ENCODE measurements around the gene SLC18A2.

The SLC18A2 gene

DNA sequence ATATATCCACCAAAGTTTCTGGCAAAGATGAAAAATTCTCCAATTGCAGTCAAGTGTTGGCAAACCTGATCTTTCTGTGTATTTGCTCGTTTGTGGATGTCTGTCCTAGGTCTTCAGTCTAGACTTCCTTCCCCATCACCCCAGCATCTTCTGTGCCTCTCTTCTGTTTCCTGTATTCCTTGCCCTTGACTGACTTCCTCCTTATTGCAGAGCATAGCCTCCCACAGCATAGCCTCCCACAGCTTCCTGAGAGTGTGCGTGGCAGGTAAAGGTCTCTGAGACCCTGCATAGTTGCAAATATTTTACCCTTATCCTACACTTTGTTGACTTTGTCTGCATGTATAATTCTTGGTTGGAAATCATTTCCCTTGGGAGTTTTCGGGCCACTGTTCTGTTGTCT, 18.4 kb downstream of the SLC18A2 start:
- H3K27me3 ChIP-seq (ENCODE audit: control insufficient read depth, insufficient read depth, low read length) = no peaks in the 10 kb centered on the region
- H3K9me3 ChIP-seq (ENCODE audit: control insufficient read depth, low read length) = no peaks in the 10 kb centered on the region
- no peak overlapping the region for H3K4me2 ChIP-seq (ENCODE audit: low read length)
- H3K27ac ChIP-seq = no peak overlapping the region
- TF ChIP-seq, protein P1, sequence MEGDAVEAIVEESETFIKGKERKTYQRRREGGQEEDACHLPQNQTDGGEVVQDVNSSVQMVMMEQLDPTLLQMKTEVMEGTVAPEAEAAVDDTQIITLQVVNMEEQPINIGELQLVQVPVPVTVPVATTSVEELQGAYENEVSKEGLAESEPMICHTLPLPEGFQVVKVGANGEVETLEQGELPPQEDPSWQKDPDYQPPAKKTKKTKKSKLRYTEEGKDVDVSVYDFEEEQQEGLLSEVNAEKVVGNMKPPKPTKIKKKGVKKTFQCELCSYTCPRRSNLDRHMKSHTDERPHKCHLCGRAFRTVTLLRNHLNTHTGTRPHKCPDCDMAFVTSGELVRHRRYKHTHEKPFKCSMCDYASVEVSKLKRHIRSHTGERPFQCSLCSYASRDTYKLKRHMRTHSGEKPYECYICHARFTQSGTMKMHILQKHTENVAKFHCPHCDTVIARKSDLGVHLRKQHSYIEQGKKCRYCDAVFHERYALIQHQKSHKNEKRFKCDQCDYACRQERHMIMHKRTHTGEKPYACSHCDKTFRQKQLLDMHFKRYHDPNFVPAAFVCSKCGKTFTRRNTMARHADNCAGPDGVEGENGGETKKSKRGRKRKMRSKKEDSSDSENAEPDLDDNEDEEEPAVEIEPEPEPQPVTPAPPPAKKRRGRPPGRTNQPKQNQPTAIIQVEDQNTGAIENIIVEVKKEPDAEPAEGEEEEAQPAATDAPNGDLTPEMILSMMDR (IDR thresholded peaks at IDR 0.05) = no peak
- H3K36me3 ChIP-seq (ENCODE audit: control insufficient read depth, insufficient read depth, low read length) = no peaks in the 10 kb centered on the region
- H3K79me2 ChIP-seq = no peaks in the 10 kb centered on the region
- H2AFZ ChIP-seq = no peak overlapping the region
- no peak overlapping the region for H3K4me3 ChIP-seq (ENCODE audit: low read depth, low read length)
- H3K9ac ChIP-seq = no peak overlapping the region
- no peaks in the 10 kb centered on the region for H3K4me1 ChIP-seq

DNA sequence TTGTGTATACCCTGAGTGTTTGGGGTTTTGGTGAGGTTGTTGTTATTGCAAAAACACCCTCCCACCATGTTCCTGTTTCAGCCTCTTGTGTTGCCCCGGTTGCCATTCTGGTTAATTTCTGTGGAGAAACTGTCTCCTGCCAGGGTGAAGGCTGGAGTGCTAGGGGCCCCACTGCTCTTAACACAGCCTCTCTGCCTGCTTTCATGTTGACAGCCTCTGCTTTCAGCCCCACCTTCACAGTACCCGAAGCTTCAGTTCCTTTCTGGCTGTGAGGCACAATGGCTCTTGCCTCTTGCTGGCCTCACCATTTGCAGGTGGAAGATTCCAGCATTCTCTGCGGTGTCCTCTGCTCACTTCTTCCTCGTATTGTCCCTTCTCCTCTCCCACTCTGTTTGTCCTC, 19.2 kb downstream of the SLC18A2 start:
- no peak overlapping the region for H3K4me3 ChIP-seq (ENCODE audit: low read depth, low read length)
- H3K27ac ChIP-seq = no peak overlapping the region
- no peaks in the 10 kb centered on the region for H3K36me3 ChIP-seq (ENCODE audit: control insufficient read depth, insufficient read depth, low read length)
- no peak overlapping the region for H2AFZ ChIP-seq
- H3K9ac ChIP-seq = no peak overlapping the region
- H3K9me3 ChIP-seq (ENCODE audit: control insufficient read depth, low read length) = no peaks in the 10 kb centered on the region
- no peaks in the 10 kb centered on the region for H3K79me2 ChIP-seq
- H3K27me3 ChIP-seq (ENCODE audit: control insufficient read depth, insufficient read depth, low read length) = no peaks in the 10 kb centered on the region
- no peak overlapping the region for H3K4me2 ChIP-seq (ENCODE audit: low read length)
- TF ChIP-seq, protein P1 (IDR thresholded peaks at IDR 0.05) = no peak
- no peaks in the 10 kb centered on the region for H3K4me1 ChIP-seq

DNA sequence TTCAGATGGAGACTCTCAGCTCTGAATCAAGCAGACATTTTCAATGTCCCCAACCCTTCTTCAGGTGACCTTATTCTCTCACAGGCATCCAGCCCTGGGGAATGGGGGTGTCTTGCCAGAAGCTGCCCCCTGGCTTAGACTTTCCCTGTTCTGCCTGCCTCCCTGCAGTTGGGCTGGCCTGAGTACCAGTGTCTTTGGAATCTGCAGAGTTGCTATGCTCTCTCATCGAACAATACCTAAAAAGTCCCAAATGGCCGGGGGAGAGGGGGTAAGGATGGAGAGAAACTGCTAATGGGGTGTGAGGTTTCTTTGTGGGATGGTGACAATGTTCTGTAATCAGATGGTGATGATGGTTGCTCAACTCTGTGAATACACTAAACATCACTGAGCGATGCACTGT, 20.6 kb downstream of the SLC18A2 start:
- Histone ChIP-seq H3K9me3 (ENCODE audit: control insufficient read depth, low read length) (no peaks in the 10 kb centered on the region), H3K4me3 (ENCODE audit: low read depth, low read length) (no peak overlapping the region), H3K9ac (no peak overlapping the region), H3K4me2 (ENCODE audit: low read length) (no peak overlapping the region), H2AFZ (no peak overlapping the region), H3K79me2 (no peaks in the 10 kb centered on the region), H3K27me3 (ENCODE audit: control insufficient read depth, insufficient read depth, low read length) (no peaks in the 10 kb centered on the region), H3K36me3 (ENCODE audit: control insufficient read depth, insufficient read depth, low read length) (no peaks in the 10 kb centered on the region), H3K27ac (no peak overlapping the region), H3K4me1 (no peaks in the 10 kb centered on the region)
- TF ChIP-seq, protein P1 (IDR thresholded peaks at IDR 0.05) = no peak

DNA sequence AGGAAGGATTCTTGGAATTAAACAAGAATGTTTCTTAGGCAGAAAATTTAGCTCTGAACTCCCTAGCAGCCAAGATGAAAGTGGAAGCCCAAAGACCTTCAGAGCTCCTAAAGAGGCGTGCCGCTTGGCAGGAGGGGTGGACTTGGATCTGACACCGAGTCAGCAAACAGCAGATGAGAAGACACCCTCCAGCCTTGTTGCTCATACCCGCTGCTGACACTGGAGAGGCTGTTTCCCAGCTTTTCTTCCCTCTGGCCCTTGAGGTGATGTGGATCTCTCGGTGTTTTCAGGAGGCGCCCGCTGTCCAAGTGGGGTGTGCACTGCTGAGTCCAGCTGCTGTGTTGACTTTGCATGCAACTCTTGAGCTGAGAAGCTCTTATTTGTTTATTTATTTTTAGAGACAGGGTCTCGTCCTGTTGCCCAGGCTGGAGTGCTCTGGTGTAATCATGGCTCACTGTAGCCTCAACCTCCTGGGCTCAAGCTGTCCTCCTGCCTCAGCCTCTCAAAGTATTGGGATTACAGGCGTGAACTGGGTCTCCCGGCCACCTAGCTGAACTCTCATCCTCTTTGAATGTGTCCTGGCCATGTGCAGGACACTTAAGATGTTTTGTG, 21.5 kb downstream of the SLC18A2 start:
- no peaks in the 10 kb centered on the region for H3K36me3 ChIP-seq (ENCODE audit: control insufficient read depth, insufficient read depth, low read length)
- no peak overlapping the region for H3K4me2 ChIP-seq (ENCODE audit: low read length)
- no peaks in the 10 kb centered on the region for H3K4me1 ChIP-seq
- H3K4me3 ChIP-seq (ENCODE audit: low read depth, low read length) = no peak overlapping the region
- no peak overlapping the region for H2AFZ ChIP-seq
- TF ChIP-seq, protein P1 (IDR thresholded peaks at IDR 0.05) = no peak
- H3K9me3 ChIP-seq (ENCODE audit: control insufficient read depth, low read length) = no peaks in the 10 kb centered on the region
- H3K9ac ChIP-seq = no peak overlapping the region
- H3K27ac ChIP-seq = no peak overlapping the region
- H3K79me2 ChIP-seq = no peaks in the 10 kb centered on the region
- no peaks in the 10 kb centered on the region for H3K27me3 ChIP-seq (ENCODE audit: control insufficient read depth, insufficient read depth, low read length)

DNA sequence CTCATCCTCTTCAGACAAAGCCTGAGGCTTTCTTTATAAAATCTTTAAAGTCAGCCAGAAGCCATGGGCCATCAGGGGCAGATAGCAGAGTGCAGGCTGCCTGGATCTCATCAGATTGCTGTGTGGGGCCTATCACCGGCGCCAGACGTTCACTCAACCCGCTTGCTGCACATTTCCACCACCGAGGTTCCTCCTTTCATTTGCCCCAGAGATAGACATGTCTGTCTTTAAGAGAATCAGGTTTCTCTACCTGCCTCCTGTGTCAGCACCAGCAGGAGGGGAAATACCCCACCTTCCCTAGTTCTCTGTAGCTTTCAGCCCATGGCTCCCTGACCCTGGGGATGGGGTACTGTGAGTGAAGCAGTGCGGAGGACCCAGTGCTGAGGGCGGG, 22.0 kb downstream of the SLC18A2 start:
- no peak overlapping the region for H2AFZ ChIP-seq
- no peak overlapping the region for H3K4me3 ChIP-seq (ENCODE audit: low read depth, low read length)
- H3K9ac ChIP-seq = no peak overlapping the region
- no peaks in the 10 kb centered on the region for H3K27me3 ChIP-seq (ENCODE audit: control insufficient read depth, insufficient read depth, low read length)
- TF ChIP-seq, protein P1 (IDR thresholded peaks at IDR 0.05) = no peak
- H3K4me2 ChIP-seq (ENCODE audit: low read length) = no peak overlapping the region
- H3K9me3 ChIP-seq (ENCODE audit: control insufficient read depth, low read length) = no peaks in the 10 kb centered on the region
- no peak overlapping the region for H3K27ac ChIP-seq
- H3K36me3 ChIP-seq (ENCODE audit: control insufficient read depth, insufficient read depth, low read length) = no peaks in the 10 kb centered on the region
- H3K79me2 ChIP-seq = no peaks in the 10 kb centered on the region
- no peaks in the 10 kb centered on the region for H3K4me1 ChIP-seq

All from parathyroid adenoma (tissue), 2 donors.